ENCODE data around the gene SPDYE1.
"Not testable (repeated sequence)": the region's sequence is repeated elsewhere in the genome, so short reads cannot be mapped to it uniquely, and the experiment has no call there.

The SPDYE1 gene

DNA sequence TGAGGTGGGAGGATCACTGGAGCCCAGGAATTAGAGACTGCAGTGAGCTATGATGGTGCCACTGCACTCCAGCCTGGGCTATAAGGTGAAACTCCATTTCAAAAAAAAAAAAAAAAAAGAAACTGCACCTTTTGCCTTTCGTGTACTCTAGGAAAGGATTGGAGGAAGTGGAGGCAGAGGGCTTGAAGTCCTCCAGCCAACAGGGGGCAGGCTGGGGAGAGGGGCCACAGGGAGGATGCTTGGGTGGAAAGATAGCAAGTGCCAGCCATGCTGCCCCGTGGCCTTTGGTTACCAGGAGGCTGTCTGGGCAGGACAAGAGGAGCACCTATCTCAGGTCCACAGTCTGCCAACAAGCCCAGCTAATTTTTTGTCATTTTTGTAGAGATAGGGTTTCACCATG lies 14.0 kb upstream of the SPDYE1 start:
- H3K27ac ChIP-seq (ENCODE audit: extremely low read depth, low read depth, low read length); H3K36me3 ChIP-seq (ENCODE audit: control insufficient read depth in 2 of 2, insufficient read depth in 1 of 2, low read length in 2 of 2); H3K4me1 ChIP-seq (ENCODE audit: control insufficient read depth, insufficient read depth, low read length); H3K4me3 ChIP-seq (ENCODE audit: low read depth, low read length); POLR2A ChIA-PET; H3K9me3 ChIP-seq (ENCODE audit: control insufficient read depth, insufficient read depth, low read depth, low read length): not testable (repeated sequence)
- CTCF ChIA-PET, result interaction anchor here (0.6 kb wide), 1 partner anchor 246 kb away, joined by 3 read pairs; no protein-coding TSS in a partner anchor

DNA sequence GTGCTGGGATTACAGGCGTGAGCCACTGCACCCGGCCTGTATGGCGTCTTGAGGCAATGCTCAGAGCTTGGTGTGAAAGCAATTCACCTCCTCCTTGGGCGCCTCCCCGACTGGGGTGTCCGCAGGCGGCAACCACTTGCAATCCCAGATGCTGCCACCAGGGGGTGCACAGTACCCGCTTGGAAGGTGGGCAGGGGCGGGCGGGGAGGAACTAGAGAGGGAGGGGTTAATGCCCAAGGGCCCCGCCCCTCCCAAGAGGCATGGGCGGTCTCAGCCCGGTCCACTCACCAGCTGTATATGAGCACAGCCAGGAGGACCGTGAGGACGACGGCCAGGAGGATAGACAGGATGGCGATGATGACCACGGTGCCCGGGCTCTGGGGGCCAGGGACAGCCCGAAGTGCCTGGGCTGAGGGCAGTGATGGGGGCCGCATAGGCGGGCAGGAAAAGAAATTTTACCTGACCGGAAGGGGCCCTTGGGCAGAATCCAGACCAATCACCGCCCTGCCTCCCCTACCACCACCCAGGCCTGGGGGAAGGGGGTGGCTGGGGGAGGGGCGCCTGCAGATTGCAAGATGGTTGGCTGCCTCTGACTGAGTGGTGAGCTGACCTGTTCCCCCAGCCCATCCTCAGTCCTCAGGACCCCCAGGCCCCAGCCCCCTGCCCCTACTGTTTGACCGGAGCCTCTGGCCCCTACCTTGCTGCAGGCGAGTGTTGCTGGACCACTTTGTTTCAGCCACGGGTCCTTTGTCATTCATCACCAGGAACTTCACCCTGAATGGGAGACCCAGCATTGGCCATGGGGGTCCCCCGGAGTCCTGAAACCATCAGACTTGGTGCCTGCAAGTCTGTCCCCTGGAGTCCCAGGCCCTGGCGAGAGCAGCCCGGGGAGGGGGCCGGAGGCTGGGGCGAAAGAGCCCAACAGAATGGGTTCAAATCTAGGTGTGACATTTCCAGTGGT lies 11.5 kb upstream of the SPDYE1 start:
- H3K4me3 ChIP-seq (ENCODE audit: low read depth, low read length); H3K4me1 ChIP-seq (ENCODE audit: control insufficient read depth, insufficient read depth, low read length); H3K27ac ChIP-seq (ENCODE audit: extremely low read depth, low read depth, low read length); H3K9me3 ChIP-seq (ENCODE audit: control insufficient read depth, insufficient read depth, low read depth, low read length); H3K36me3 ChIP-seq (ENCODE audit: control insufficient read depth in 2 of 2, insufficient read depth in 1 of 2, low read length in 2 of 2); CTCF ChIA-PET: not testable (repeated sequence)
- TF ChIP-seq SP2 (tag by site-specific recombination; IDR thresholded peaks at IDR 0.05) (peak; percentile 53), KLF9 (tag by site-specific recombination; IDR thresholded peaks at IDR 0.05; ENCODE audit: low read depth) (peak; percentile 60), SP3 (tag by site-specific recombination; IDR thresholded peaks at IDR 0.05) (peak; percentile 39; the same call in 1 of the 2 replicates), KLF1 (tag by site-specific recombination; IDR thresholded peaks at IDR 0.05) (peak; percentile 43; the same call in 1 of the 2 replicates)
- TF ChIP-seq, protein P1, sequence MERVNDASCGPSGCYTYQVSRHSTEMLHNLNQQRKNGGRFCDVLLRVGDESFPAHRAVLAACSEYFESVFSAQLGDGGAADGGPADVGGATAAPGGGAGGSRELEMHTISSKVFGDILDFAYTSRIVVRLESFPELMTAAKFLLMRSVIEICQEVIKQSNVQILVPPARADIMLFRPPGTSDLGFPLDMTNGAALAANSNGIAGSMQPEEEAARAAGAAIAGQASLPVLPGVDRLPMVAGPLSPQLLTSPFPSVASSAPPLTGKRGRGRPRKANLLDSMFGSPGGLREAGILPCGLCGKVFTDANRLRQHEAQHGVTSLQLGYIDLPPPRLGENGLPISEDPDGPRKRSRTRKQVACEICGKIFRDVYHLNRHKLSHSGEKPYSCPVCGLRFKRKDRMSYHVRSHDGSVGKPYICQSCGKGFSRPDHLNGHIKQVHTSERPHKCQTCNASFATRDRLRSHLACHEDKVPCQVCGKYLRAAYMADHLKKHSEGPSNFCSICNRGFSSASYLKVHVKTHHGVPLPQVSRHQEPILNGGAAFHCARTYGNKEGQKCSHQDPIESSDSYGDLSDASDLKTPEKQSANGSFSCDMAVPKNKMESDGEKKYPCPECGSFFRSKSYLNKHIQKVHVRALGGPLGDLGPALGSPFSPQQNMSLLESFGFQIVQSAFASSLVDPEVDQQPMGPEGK (tag by site-specific recombination; IDR thresholded peaks at IDR 0.05), result peak; percentile 45; the same call in 1 of the 2 replicates
- TF ChIP-seq, protein P2, sequence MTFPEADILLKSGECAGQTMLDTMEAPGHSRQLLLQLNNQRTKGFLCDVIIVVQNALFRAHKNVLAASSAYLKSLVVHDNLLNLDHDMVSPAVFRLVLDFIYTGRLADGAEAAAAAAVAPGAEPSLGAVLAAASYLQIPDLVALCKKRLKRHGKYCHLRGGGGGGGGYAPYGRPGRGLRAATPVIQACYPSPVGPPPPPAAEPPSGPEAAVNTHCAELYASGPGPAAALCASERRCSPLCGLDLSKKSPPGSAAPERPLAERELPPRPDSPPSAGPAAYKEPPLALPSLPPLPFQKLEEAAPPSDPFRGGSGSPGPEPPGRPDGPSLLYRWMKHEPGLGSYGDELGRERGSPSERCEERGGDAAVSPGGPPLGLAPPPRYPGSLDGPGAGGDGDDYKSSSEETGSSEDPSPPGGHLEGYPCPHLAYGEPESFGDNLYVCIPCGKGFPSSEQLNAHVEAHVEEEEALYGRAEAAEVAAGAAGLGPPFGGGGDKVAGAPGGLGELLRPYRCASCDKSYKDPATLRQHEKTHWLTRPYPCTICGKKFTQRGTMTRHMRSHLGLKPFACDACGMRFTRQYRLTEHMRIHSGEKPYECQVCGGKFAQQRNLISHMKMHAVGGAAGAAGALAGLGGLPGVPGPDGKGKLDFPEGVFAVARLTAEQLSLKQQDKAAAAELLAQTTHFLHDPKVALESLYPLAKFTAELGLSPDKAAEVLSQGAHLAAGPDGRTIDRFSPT (tag by site-specific recombination; IDR thresholded peaks at IDR 0.05), result 0 out of 2 replicates have a peak, but pooled peaks have one; percentile 35
- POLR2A ChIA-PET, result interaction anchor here (0.6 kb wide), 1 partner anchor 11 kb away, joined by 7 read pairs; no protein-coding TSS in a partner anchor

DNA sequence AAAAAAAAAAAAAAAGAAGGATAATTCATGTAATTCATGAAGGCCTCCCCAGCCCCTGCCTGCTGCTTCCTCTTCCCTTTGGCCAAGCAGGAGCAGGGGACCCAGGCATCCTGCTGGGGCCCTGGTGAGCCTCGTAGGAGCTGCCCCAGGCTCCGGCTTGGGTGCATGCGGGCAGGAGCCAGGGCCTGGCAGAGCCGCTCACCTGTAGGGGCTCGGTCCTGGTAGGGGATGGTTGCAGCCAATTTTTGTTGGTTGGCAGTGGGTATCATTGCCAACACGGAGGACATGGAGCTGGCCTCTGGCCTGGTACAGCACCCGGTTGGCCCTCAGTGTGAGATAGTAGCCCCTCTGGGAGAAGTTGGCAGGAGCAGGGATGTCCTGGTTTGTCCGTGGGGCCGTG lies 10.2 kb upstream of the SPDYE1 start:
- H3K9me3 ChIP-seq (ENCODE audit: control insufficient read depth, insufficient read depth, low read depth, low read length); H3K4me1 ChIP-seq (ENCODE audit: control insufficient read depth, insufficient read depth, low read length); H3K4me3 ChIP-seq (ENCODE audit: low read depth, low read length); POLR2A ChIA-PET; H3K36me3 ChIP-seq (ENCODE audit: control insufficient read depth in 2 of 2, insufficient read depth in 1 of 2, low read length in 2 of 2); CTCF ChIA-PET; H3K27ac ChIP-seq (ENCODE audit: extremely low read depth, low read depth, low read length): not testable (repeated sequence)

DNA sequence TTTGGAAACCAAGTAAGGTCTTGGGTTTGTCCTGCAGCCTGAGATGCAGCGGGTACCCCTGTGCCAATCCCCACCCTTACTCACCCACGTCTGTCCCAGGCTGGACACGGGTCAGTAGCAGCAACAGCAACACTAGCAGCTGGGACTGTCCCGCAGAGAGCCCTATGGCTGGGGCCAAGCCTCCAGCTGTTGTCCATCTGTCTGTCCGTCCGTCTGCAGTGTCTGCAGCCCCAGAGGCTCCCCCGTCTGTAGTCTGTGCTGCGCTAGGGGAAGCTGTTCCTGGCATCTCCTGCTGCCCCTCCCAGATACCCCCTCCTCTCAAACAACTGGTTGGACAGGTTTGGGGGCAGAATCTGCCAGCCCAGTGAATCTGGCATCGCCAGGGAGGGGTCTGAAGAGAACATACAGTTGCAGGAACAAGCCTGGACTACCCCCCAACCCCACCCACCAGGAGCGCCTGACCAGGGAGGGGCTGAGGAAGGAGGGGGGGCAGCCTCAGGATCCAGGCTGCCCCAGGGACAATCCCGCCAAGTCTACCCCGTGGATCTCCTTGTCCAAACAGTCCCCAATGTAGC lies 7.6 kb upstream of the SPDYE1 start:
- CTCF ChIA-PET; H3K9me3 ChIP-seq (ENCODE audit: control insufficient read depth, insufficient read depth, low read depth, low read length); H3K4me1 ChIP-seq (ENCODE audit: control insufficient read depth, insufficient read depth, low read length); H3K4me3 ChIP-seq (ENCODE audit: low read depth, low read length); POLR2A ChIA-PET; H3K27ac ChIP-seq (ENCODE audit: extremely low read depth, low read depth, low read length); H3K36me3 ChIP-seq (ENCODE audit: control insufficient read depth in 2 of 2, insufficient read depth in 1 of 2, low read length in 2 of 2): not testable (repeated sequence)

DNA sequence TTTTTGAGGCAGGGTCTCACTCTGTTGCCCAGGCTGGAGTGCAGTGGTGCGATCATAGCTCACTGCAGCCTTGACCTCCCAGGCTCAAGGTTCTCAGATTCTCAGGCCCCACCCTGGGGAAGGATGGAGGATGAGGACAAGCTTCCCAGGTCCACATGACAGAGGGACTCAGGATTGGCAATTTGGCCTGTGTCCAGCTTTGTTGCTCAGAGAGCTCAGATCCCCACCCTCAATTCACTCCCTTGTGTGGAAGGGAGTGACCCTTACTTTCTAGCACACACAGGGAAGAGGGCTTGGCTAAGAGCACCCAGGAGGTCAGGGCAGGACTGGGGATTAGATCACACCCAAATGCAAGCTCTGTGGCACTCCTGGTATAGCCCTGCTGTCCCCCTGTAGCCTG lies 6.9 kb upstream of the SPDYE1 start:
- H3K27ac ChIP-seq (ENCODE audit: extremely low read depth, low read depth, low read length); H3K4me1 ChIP-seq (ENCODE audit: control insufficient read depth, insufficient read depth, low read length); CTCF ChIA-PET; H3K4me3 ChIP-seq (ENCODE audit: low read depth, low read length); POLR2A ChIA-PET; H3K9me3 ChIP-seq (ENCODE audit: control insufficient read depth, insufficient read depth, low read depth, low read length); H3K36me3 ChIP-seq (ENCODE audit: control insufficient read depth in 2 of 2, insufficient read depth in 1 of 2, low read length in 2 of 2): not testable (repeated sequence)

DNA sequence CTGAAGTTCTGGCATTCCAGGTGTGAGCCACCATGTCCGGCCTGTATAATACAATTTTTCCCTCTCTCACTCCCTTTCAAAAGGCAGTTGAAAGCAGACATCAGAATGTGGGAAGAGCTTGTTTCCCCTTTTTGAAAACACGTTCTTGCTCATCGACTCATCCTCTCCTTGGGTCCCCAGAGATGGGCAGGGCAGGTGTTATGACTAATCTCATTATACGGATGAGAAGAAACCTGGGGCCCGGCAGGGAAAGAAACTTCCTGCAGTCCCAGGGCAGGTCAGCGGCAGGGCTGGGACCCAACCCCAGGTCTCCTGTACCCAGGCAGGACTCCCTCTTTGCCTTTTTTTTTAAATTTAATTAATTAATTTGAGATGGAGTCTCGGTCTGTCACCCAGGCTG lies 4.8 kb upstream of the SPDYE1 start:
- H3K36me3 ChIP-seq (ENCODE audit: control insufficient read depth in 2 of 2, insufficient read depth in 1 of 2, low read length in 2 of 2); H3K4me1 ChIP-seq (ENCODE audit: control insufficient read depth, insufficient read depth, low read length); H3K4me3 ChIP-seq (ENCODE audit: low read depth, low read length); H3K9me3 ChIP-seq (ENCODE audit: control insufficient read depth, insufficient read depth, low read depth, low read length); CTCF ChIA-PET; H3K27ac ChIP-seq (ENCODE audit: extremely low read depth, low read depth, low read length): not testable (repeated sequence)
- POLR2A ChIA-PET, result interaction anchor here (0.7 kb wide), 1 partner anchor 89 kb away, joined by 3 read pairs; no protein-coding TSS in a partner anchor

DNA sequence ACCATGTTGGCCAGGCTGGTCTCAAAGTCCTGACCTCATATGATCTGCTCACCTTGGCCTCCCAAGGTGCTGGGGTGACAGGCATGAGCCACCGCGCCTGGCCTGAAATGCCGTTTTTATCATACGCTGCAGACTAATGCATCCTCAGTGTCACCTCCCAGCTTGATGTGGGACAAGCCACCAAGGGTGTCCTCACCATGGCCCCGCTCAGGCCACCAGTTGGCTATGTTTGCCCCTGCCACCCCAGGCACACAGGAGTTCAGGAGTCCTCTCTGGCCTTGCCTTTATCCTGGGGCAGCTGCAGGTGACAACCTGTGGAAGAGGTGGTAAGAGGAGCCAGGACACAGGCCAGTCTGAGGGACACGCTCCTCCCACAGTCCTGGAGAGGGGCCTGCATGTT lies 3.0 kb upstream of the SPDYE1 start:
- POLR2A ChIA-PET; H3K27ac ChIP-seq (ENCODE audit: extremely low read depth, low read depth, low read length); H3K4me3 ChIP-seq (ENCODE audit: low read depth, low read length); CTCF ChIA-PET; H3K9me3 ChIP-seq (ENCODE audit: control insufficient read depth, insufficient read depth, low read depth, low read length); H3K4me1 ChIP-seq (ENCODE audit: control insufficient read depth, insufficient read depth, low read length); H3K36me3 ChIP-seq (ENCODE audit: control insufficient read depth in 2 of 2, insufficient read depth in 1 of 2, low read length in 2 of 2): not testable (repeated sequence)

DNA sequence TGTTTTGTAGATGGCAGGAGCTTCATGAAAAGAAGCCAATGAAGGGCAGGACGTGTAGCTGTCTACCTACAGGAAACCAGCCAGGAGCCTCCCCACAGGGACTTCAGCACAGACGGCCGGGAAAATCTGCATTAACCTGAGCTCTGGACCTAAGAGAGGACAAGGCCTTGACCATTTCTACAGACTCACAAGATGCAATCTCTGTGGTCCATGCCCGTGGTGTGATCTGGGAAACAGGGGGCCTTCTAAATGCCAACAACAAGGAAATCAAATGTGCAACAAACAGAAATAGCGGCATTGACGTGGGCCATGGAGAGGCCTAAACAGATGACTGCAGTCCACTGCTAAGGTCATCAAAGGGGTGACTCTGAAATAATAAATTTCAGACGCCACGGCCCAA lies 14.4 kb downstream of the SPDYE1 start:
- H3K4me3 ChIP-seq (ENCODE audit: low read depth, low read length); H3K4me1 ChIP-seq (ENCODE audit: control insufficient read depth, insufficient read depth, low read length); POLR2A ChIA-PET; H3K9me3 ChIP-seq (ENCODE audit: control insufficient read depth, insufficient read depth, low read depth, low read length); CTCF ChIA-PET; H3K36me3 ChIP-seq (ENCODE audit: control insufficient read depth in 2 of 2, insufficient read depth in 1 of 2, low read length in 2 of 2); H3K27ac ChIP-seq (ENCODE audit: extremely low read depth, low read depth, low read length): not testable (repeated sequence)
